ENCODE measurements around the gene LYSMD1. TPM values are rescaled to one million over a fixed set of nuclear protein-coding genes. Genes with fewer than 3 reads are reported as not detected.
A peak's percentile ranks its signal among the peaks of the same experiment; 100 is the strongest.

LYSMD1 gene
- polyA plus RNA-seq, 1 donor (not counting 4 experiments of a cell fraction or from before 2014, with no cell fraction given): 5.6 TPM

DNA sequence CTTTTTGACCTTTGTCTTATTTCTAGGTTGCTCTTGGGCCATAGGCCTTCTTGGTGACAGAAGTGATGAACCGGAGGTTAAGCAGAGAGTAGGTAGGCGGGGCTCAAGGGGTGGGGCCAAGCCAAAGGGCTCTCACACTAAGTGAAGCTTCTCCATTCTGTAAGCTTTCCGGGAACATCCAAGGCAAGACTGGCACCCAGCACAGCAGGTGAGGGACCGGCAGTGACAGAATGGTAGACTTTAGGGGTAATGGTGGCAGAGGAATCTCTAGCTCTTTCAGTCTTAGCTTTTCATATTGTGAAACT lies 9.2 kb downstream of the LYSMD1 start, which contains the start of gene TNFAIP8L2:
TSS of gene TNFAIP8L2 (plus strand) at position 135 of the 305 bp plus-strand sequence. CDS start 2,049 bp downstream, outside the sequence.
- no peak for FAIRE-seq
- H2AFZ ChIP-seq (ENCODE audit: control insufficient read depth, low read length): no peak within 1 kb of the TSS
- H3K9me3 ChIP-seq (ENCODE audit: control insufficient read depth, low read depth, low read length): no peaks in the 10 kb centered on the region
- no peak within 1 kb of the TSS for H3K4me2 ChIP-seq (ENCODE audit: control insufficient read depth, extremely low read depth, insufficient read depth, low read depth, low read length)
- no peaks in the 10 kb centered on the region for H3K9me1 ChIP-seq (ENCODE audit: control insufficient read depth, extremely low read depth, insufficient read depth, low read length)
- no peak for TF ChIP-seq EZH2 (IDR thresholded peaks at IDR 0.05; ENCODE audit: low read length)
- TF ChIP-seq, protein P1, sequence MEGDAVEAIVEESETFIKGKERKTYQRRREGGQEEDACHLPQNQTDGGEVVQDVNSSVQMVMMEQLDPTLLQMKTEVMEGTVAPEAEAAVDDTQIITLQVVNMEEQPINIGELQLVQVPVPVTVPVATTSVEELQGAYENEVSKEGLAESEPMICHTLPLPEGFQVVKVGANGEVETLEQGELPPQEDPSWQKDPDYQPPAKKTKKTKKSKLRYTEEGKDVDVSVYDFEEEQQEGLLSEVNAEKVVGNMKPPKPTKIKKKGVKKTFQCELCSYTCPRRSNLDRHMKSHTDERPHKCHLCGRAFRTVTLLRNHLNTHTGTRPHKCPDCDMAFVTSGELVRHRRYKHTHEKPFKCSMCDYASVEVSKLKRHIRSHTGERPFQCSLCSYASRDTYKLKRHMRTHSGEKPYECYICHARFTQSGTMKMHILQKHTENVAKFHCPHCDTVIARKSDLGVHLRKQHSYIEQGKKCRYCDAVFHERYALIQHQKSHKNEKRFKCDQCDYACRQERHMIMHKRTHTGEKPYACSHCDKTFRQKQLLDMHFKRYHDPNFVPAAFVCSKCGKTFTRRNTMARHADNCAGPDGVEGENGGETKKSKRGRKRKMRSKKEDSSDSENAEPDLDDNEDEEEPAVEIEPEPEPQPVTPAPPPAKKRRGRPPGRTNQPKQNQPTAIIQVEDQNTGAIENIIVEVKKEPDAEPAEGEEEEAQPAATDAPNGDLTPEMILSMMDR (optimal IDR thresholded peaks at IDR 0.05 in 1 of 3, IDR thresholded peaks at IDR 0.05 in 1 of 3, conservative IDR thresholded peaks at IDR 0.05 in 1 of 3; ENCODE audit: extremely low read depth in 1 of 3, insufficient read depth in 2 of 3, low read length in 3 of 3): no peak
- no peak within 1 kb of the TSS for H3K27ac ChIP-seq (ENCODE audit: control insufficient read depth, insufficient read depth, low read length)
- no peak within 1 kb of the TSS for H3K4me3 ChIP-seq (ENCODE audit: control insufficient read depth in 2 of 3, extremely low read depth in 1 of 3, insufficient read depth in 2 of 3, low read depth in 1 of 3, low read length in 3 of 3)
- H3K27me3 ChIP-seq (ENCODE audit: control insufficient read depth, extremely low read depth, insufficient read depth, low read length): no peaks in the 10 kb centered on the region
- H4K20me1 ChIP-seq (ENCODE audit: control insufficient read depth, extremely low read depth, insufficient read depth, low read length): no peaks in the 10 kb centered on the region
- H3K36me3 ChIP-seq (ENCODE audit: control insufficient read depth in 2 of 2, extremely low read depth in 1 of 2, insufficient read depth in 2 of 2, low read length in 2 of 2): peaks cover 10 to 19% of the 10 kb centered on the region in 2 experiments
- H3K79me2 ChIP-seq (ENCODE audit: control insufficient read depth, insufficient read depth, low read length): no peaks in the 10 kb centered on the region
- no peak for DNase-seq (ENCODE audit: low read depth, low spot score)
- dilution Hi-C loops (cut with MboI; ENCODE audit: extremely low pct_ligation_motif_present, low sequenced_read_pairs): no loop called here
- no peak within 1 kb of the TSS for H3K9ac ChIP-seq (ENCODE audit: control insufficient read depth, extremely low read depth, insufficient read depth, low read length)
- H3K4me1 ChIP-seq (ENCODE audit: control insufficient read depth, extremely low read depth, insufficient read depth, low read length): peaks cover 3% of the 10 kb centered on the region

DNA sequence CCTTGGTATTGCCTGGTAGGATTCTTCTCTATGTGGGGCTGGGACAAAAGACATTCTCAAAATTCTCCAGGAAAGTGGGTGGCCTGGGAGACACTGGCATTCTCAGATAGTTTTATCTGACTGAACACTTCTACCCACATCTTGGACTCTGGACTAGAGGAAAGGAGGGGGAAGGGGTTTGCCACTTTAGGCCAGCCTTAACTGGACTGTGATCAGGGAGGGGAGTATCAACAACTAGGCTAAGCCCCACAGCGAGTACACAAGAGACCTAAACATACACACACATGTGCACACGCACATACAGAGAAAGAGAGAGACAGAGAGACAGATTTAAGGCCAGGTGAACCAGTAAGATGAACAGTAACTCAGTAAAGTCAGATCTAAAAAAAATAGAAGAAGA lies 18.0 kb downstream of the LYSMD1 start:
- Histone ChIP-seq H3K9me1 (ENCODE audit: control insufficient read depth, extremely low read depth, insufficient read depth, low read length) (no peaks in the 10 kb centered on the region), H3K27ac (ENCODE audit: control insufficient read depth, insufficient read depth, low read length) (no peak overlapping the region), H3K79me2 (ENCODE audit: control insufficient read depth, insufficient read depth, low read length) (no peaks in the 10 kb centered on the region), H3K4me3 (ENCODE audit: control insufficient read depth in 2 of 3, extremely low read depth in 1 of 3, insufficient read depth in 2 of 3, low read depth in 1 of 3, low read length in 3 of 3) (no peak overlapping the region), H3K36me3 (ENCODE audit: control insufficient read depth in 2 of 2, extremely low read depth in 1 of 2, insufficient read depth in 2 of 2, low read length in 2 of 2) (no peaks in the 10 kb centered on the region), H3K4me1 (ENCODE audit: control insufficient read depth, extremely low read depth, insufficient read depth, low read length) (peaks cover 15% of the 10 kb centered on the region), H3K9ac (ENCODE audit: control insufficient read depth, extremely low read depth, insufficient read depth, low read length) (peak overlapping the region; percentile 78), H2AFZ (ENCODE audit: control insufficient read depth, low read length) (no peak overlapping the region), H4K20me1 (ENCODE audit: control insufficient read depth, extremely low read depth, insufficient read depth, low read length) (no peaks in the 10 kb centered on the region), H3K4me2 (ENCODE audit: control insufficient read depth, extremely low read depth, insufficient read depth, low read depth, low read length) (no peak overlapping the region), H3K9me3 (ENCODE audit: control insufficient read depth, low read depth, low read length) (no peaks in the 10 kb centered on the region), H3K27me3 (ENCODE audit: control insufficient read depth, extremely low read depth, insufficient read depth, low read length) (peaks cover 15% of the 10 kb centered on the region)
- no peak for TF ChIP-seq EZH2 (IDR thresholded peaks at IDR 0.05; ENCODE audit: low read length)
- TF ChIP-seq, protein P1 (optimal IDR thresholded peaks at IDR 0.05 in 1 of 3, IDR thresholded peaks at IDR 0.05 in 1 of 3, conservative IDR thresholded peaks at IDR 0.05 in 1 of 3; ENCODE audit: extremely low read depth in 1 of 3, insufficient read depth in 2 of 3, low read length in 3 of 3): no peak
- DNase-seq (ENCODE audit: low read depth, low spot score) (no peak), FAIRE-seq (no peak)
- dilution Hi-C loops (cut with MboI; ENCODE audit: extremely low pct_ligation_motif_present, low sequenced_read_pairs): no loop called here
